Stimulated activated CD8-positive, alpha-beta memory T cell treated with anti-CD3 and anti-CD28 coated beads, Interleukin-15, amount 100 ng/mL, for 4 hours (primary cell): ENCODE measurements around the gene MORC1.

Experiments used
- DNase-seq, 2 donors: peaks; one replicate each; pipeline ENCODE4 v3.0.0-alpha.2; 2020; ENCODE audit warnings: low read depth in 2 of 2

MORC1 gene

DNA sequence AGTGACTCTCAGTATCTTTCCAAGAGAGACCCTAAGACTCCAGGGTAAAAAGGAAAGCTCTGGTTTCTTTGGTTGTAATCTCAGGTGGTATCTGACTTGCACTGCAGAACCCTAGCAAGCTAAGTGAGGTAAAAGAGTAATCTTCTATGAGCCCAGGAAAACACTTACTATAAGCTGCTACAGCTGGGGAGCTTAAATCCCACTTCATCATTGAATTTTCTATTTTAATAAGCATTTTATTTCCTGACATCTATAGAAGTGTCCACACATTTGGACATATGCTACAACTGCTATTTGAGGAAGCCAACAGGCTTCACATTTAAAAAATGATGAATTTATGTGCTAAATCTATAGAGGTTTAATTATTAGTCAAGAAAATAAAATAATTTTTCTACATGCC, 91.1 kb downstream of the MORC1 start:
- no peak for DNase-seq

DNA sequence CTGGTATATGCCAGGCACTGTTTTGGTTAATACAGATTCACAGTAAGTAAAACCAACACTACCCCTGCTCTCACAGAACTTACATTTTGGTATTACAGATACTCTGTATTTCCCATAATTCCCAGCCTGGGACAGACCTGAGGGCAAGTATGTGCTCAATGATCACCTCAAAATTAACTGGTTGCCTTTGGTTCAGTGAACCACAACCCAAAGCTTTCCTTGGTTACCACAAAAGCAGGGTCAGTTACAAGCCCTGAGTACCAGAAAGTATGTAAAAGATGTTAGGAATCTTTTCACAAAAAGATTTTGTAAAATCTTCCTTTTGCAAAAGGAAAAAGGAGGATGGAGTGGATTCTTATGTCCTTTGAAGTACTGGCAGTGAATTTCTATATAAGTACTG, 92.0 kb downstream of the MORC1 start:
- no peak for DNase-seq

DNA sequence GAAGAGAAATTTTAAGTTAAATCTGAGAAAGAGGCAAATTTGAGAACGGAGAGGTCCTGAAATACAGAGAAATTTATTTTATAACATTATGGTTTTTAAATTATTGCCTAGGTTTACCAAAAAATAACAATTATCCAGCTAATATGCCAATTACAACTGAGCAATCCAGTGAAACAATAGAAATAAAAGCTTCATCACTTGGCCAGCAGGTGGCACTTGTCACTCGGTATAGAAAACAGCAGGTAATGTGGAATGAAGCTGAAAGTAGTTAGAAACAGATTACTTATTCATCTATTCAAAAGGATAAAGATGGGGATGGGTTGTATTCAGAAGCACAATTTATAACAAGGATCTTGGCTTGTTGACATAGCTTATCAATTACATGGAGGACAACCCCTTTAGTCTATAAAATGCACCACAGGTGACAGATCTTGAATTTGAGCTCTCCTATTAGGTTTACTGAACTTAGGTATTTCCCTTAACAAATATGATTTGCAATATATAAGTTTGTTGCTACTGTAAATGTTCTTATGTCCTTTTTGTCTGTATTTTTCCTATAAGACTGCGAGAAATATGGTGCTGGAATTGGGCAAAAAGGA, 94.2 kb downstream of the MORC1 start:
- no peak for DNase-seq

DNA sequence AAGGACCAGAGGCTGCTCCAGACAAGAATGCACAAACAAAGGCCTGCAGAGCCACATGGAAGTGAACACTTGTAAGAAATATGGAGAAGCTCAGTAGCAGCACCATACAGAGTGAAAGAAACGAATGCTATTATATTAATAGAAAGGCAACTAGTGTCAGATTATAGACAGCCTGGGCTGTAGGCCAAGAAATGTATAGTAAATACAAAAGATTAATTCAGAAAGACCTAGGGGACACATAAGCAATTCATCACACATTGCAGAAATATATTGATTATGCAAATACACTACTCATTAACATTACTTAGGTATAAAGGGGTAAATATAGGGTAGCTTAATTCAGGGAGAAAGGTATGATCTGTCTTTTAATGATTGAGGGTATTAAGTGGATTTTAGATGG, 94.8 kb downstream of the MORC1 start:
- DNase-seq = no peak

DNA sequence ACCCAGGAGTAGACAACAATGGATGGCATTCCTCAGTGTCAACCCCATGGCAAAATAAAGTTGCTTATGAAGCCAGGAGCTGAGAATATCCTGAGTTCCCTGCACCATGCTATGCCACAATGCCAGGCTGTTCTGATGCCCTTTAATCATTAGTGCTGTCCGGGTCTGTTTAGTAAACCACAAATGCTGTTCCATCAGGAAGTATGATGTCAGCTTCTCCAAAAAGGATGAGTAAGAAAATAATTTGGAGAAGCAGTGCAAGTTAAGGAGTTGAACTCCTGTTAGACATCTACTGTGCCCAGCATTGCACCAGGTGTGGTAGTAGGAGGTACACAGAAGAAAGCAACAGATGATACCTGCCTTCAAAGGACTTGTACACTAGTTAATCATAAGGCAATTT, 96.4 kb downstream of the MORC1 start:
- no peak for DNase-seq

DNA sequence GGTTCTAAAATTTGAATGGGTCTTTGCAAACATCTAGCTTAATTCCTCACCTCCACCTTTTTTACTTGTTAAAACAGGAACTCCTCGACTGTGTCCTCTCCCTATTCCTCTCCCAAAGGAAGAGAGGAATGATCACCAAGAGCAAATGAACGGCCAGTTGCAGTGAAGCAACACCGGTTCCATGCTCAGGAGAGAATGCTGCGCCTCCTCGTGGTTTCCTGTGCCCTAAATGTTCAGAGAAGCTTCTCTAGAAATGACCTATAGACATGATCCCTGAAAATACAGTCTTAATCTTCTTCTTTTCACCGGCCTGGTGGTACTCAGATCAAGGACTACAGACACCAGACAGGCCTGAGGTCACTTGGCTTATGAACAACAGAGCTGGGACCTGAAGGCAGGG, 99.1 kb downstream of the MORC1 start:
- no peak for DNase-seq

DNA sequence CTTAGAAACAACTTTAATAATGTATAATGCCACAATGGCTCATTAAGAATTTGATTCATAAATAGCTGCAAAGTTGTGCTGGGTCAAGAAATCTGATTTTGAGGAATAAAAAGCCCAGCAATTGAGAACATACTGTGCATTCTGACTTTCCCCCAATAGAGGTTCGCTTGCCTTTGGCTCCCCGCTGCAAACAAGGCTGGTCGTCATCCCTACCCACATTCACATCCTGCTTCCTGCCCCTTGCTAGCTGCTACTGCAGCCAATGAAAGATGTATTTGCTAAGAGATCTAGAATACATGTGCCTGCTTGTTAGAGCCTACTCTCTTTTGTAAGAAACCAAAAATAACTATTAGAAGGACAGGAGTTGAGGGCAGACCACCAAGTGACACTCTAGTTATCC, 112.5 kb downstream of the MORC1 start:
- DNase-seq = no peak

- DNase-seq = no peak
Observed at GRCh38 chr3:108998436-108998835, 119.5 kb downstream of the MORC1 start.

GRCh38 chr3:108985844-108986243, 132.1 kb downstream of the MORC1 start:
- DNase-seq = no peak

GRCh38 chr3:108983051-108983450, 134.9 kb downstream of the MORC1 start:
- no peak for DNase-seq

DNA sequence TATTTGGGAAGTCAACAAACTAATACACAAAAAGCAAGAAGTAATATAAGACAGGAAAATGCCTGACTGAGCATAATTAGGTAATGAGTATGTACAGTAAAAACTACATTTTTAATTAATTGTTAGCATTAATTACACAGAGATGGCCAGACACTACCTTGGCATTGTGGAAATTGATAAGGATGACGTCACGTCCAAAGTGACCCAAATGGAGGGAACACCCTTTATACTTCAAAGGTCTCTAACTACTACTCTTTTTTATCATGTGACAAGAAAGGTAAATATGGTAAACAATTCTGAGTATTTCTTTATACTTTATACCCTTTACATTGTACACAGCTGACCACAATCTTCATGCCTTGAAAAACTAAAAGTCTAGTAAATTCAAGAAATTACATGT, 141.9 kb downstream of the MORC1 start:
- DNase-seq = no peak

- no peak for DNase-seq
Observed at GRCh38 chr3:108973019-108973418, 144.9 kb downstream of the MORC1 start.

DNA sequence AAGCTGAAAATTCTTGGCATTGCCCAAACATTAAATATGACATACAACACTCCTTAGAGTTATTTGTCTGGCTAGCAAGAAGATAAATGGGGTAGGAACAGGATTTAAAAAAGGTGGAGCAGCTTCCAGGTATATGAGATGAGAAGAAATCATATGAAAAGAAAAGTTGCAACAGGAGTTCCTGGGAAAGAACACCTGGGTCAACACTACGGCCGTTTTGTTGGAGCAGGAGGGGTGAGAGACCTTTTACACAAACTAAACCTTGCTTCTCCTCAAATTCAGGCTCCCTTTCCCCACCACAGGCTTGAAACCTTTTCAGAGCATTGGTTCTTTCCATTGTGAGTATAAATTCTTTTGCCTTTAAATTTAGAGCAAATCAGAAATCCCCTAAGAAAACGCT, 145.5 kb downstream of the MORC1 start:
- no peak for DNase-seq

DNA sequence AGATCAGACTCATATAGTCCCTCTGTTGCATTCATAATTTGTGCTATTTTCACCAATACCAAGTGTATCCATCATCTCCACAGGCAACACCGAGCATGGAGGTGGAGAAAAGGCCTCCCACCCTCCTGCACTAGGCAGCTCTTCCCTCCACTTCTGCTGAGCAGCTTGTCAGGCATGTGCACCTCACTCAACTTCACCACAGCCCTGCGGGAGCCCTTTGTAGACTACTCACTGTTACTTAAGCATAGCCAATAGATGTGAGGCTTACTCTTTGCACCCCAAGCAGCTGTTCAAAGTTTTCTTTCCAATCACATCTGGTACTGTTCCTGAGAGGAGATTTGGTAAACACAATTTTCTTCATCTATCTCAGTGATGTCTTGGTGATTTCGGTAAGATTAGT, 147.4 kb downstream of the MORC1 start:
- no peak for DNase-seq

GRCh38 chr3:108966773-108967172, 151.2 kb downstream of the MORC1 start:
- DNase-seq = no peak

DNA sequence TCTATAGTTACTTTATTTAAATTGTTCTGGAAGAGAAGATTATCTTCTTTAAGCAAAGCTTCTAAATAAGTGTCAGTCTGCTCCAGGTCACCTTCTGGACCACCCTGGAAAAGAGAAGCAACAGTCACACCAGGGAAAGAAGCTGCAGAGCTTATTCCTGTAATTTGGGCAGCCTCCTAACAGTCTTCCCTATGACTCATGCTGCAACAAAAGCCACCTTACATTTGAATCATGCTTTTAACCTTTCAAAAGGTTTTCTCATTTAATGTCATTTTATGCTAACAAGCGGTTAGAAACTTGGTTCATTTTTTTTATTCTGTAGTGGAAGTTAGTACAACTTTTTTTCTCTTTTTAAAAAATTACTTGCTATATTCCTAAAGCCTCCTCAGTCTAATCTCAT, 158.9 kb downstream of the MORC1 start:
- no peak for DNase-seq

DNA sequence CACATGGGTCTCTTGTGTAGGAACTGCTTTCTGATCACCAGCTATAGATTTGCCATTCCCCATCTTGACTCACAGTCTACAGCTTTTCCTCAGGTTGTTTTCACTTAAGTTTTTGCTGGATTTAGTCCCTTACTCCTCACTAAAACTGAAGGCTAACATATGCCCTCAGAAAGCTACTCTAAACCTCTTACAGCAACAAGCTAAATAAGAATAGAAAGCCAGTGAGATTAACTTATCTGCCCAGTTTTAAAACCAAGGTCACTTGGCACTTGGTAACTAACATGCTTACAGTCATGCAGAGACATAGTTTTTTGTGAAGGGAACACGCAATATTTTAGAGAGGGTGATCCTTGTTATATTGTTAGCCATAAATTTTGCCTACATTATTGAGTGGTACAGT, 164.2 kb downstream of the MORC1 start, which contains the start of gene GUCA1C:
Gene GUCA1C, minus strand, starts transcription at position 180 of the 400 bp plus-strand sequence. Its CDS starts 117 bp downstream, at position 63.
- no peak for DNase-seq

DNA sequence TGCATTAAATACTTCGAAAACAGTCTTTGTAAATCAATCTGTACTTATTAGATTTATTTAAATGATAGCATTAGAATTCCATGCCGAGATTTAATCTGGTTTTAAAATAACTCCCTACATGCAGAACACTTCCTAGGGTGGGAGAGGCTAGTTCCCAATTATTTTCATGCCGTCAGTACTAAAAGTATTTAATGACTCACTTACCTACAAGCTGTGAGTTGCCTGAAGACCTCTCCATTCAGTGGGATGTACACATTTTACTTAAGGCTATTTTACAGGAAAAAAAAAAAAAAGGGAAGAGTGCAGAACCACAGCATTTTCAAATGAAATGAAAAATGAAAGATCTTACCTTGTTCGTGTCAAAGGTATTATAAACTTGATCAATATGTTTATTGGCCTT, 164.7 kb downstream of the MORC1 start:
- DNase-seq = no peak

- no peak for DNase-seq
Observed at GRCh38 chr3:108951820-108952501, 166.0 kb downstream of the MORC1 start.

GRCh38 chr3:108947855-108948254, 170.1 kb downstream of the MORC1 start:
- no peak for DNase-seq

DNA sequence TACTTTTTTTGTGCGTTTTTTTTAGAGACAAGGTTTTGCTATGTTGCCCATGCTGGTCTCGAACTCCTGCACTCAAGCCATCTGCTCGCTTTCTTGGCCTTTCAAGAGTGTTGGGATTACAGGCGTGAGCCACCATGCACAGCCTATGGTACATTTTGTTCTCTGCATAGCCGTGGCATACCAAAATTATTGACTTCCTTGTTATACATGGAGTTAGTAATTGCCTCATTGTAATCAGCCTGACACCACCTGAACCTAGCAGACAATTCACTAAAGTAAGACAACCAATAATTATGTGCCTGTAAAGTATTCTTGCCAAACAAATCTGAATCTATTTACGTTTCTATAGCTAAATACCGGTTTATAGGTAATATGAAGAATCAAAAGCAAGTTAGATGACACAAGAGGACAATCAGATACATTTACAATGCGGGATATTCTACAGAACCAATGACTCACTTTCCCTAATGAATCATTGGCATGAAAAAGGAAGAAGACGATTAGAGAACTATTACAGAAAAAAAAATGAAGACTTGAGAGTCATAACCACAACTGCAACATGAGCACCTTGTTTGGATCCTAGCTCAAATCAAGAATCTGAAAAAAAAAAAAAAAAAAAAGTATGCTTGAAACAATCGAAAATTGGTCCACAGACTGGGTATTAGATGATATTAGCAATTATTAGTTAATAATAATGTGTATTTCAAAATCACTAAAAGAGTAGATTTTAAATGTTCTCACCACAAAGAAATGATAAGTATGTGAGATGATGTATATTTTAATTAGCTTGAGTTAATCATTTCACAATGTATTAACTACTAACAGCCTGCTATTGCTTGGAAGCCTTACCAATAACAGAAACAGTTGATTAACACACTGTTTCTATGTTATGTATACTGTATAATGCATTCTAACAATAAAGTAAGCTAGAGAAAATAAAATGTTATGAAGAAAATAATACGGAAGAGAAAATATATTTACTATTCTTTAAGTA, 171.3 kb downstream of the MORC1 start:
- no peak for DNase-seq

GRCh38 chr3:108940568-108941263, 177.2 kb downstream of the MORC1 start:
- DNase-seq = no peak
